HCT116 (cell line): ENCODE data around the gene CRLF3. TPM values are rescaled to one million over a fixed set of nuclear protein-coding genes. Genes with fewer than 3 reads are reported as not detected.

ENCODE experiments used
- ATAC-seq: fragments of 200-7000 bp; cut with Tn5 transposase; 2 replicates; pipeline ENCODE4 v1.9.1; 2020; ENCODE audit warnings: mild to moderate bottlenecking, moderate library complexity
- BruUV-seq: library from RNA; stranded (reverse); fragments of 400-500 nt; replicated peaks from 2 replicates; lab custom pipeline; 2021; lab: Mats Ljungman, UMichigan
- CTCF ChIA-PET: fragments of 300-600 bp; sonication (Branson Sonifier 250); formaldehyde crosslinking; loops from one replicate; lab custom pipeline; 2021; ENCODE audit warnings: antibody characterized with exemption; lab: Charles Lee
- POLR2A ChIA-PET: fragments of 300-600, 350-600 bp; sonication (Branson Sonifier 250); formaldehyde crosslinking; loops from one replicate; lab custom pipeline; 2021; ENCODE audit warnings: antibody characterized with exemption; lab: Charles Lee
- RAD21 ChIA-PET, 2 experiments: fragments of 300-600 bp; sonication (Branson Sonifier 250); formaldehyde crosslinking; loops; one replicate each; lab custom pipeline; 2023; ENCODE audit warnings: low total read pairs in 2 of 2; ENCODE audit not compliant: uncharacterized antibody in 2 of 2, unreplicated experiment in 2 of 2, low non-redundant PET in 1 of 2; lab: Charles Lee
- DNase-seq: peaks from one replicate; pipeline ENCODE4 v3.0.0-alpha.2; 2010; ENCODE audit warnings: low read depth, low spot score
- H2AFZ ChIP-seq: fragments of 200-600 bp; shearing (Covaris generic), sonication (generic); 2 replicates; pipeline ENCODE4 v1.6.1; 2017; ENCODE audit warnings: low read depth, mixed run types, mixed read lengths, antibody characterized with exemption, low read length; ENCODE audit not compliant: poor library complexity, severe bottlenecking
- H3K27ac ChIP-seq: 2 replicates; pipeline ENCODE4 v1.5.1; 2012; ENCODE audit warnings: low read depth, low read length
- H3K27me3 ChIP-seq: fragments of 200-600 bp; sonication (generic); 2 replicates; pipeline ENCODE4 v1.6.1; 2016; ENCODE audit warnings: mixed run types, low read length, mixed read lengths; ENCODE audit not compliant: insufficient read depth
- H3K36me3 ChIP-seq, 2 experiments: fragments of 200-500 bp in 1 of 2; fragments of 200-600 bp in 1 of 2; sonication (Bioruptor generic) in 1 of 2; sonication (generic) in 1 of 2; 2 replicates each; pipeline versions ENCODE4 v1.5.1 to v1.6.1; 2014 to 2016; ENCODE audit warnings: low read length in 2 of 2, inconsistent platforms in 1 of 2, mixed read lengths in 1 of 2, mixed run types in 1 of 2; ENCODE audit not compliant: insufficient read depth in 2 of 2, control insufficient read depth in 1 of 2
- H3K4me1 ChIP-seq, 2 experiments: fragments of 200-600 bp in 1 of 2; sonication (generic) in 1 of 2; 2 replicates each; pipeline versions ENCODE4 v1.5.1 to v1.6.1; 2012 to 2017; ENCODE audit warnings: low read length in 2 of 2, inconsistent platforms in 1 of 2, mild to moderate bottlenecking in 1 of 2, mixed read lengths in 1 of 2, mixed run types in 1 of 2, moderate library complexity in 1 of 2; ENCODE audit not compliant: insufficient read depth in 2 of 2, control insufficient read depth in 1 of 2
- H3K4me2 ChIP-seq: fragments of 200-600 bp; sonication (generic); 2 replicates; pipeline ENCODE4 v1.6.1; 2017; ENCODE audit warnings: mixed run types, low read length, mixed read lengths
- H3K4me3 ChIP-seq, 2 experiments: fragments of 200-600 bp in 1 of 2; sonication (generic) in 1 of 2; replicated peaks in 1 of 2; 2 replicates each; pipeline ENCODE4 v1.5.1; 2011 to 2016; ENCODE audit warnings: low read length in 2 of 2, control low read depth in 1 of 2, low read depth in 1 of 2, mild to moderate bottlenecking in 1 of 2, mixed read lengths in 1 of 2, mixed run types in 1 of 2
- H3K79me2 ChIP-seq: fragments of 200-600 bp; sonication (generic); 2 replicates; pipeline ENCODE4 v1.6.1; 2017; ENCODE audit warnings: mild to moderate bottlenecking, mixed run types, low read length, moderate library complexity, mixed read lengths; ENCODE audit not compliant: insufficient read depth
- H3K9ac ChIP-seq: fragments of 200-600 bp; sonication (generic); 2 replicates; pipeline ENCODE4 v1.6.1; 2016; ENCODE audit warnings: low read length, mixed read lengths
- H3K9me2 ChIP-seq: fragments of 200-600 bp; sonication (generic), shearing (Covaris generic); 2 replicates; pipeline ENCODE4 v1.6.1; 2017; ENCODE audit warnings: mixed run types, mild to moderate bottlenecking, moderate library complexity; ENCODE audit not compliant: insufficient read depth
- H3K9me3 ChIP-seq, 2 experiments: fragments of 200-500 bp in 1 of 2; fragments of 200-600 bp in 1 of 2; sonication (Bioruptor generic) in 1 of 2; sonication (generic) in 1 of 2; 2 replicates each; pipeline ENCODE4 v1.6.1; 2014 to 2017; ENCODE audit warnings: low read length in 2 of 2, mixed read lengths in 2 of 2, inconsistent platforms in 1 of 2, low read depth in 1 of 2, mild to moderate bottlenecking in 1 of 2, mixed run types in 1 of 2, moderate library complexity in 1 of 2; ENCODE audit not compliant: control insufficient read depth in 1 of 2, insufficient read depth in 1 of 2
- H4K20me1 ChIP-seq: fragments of 200-600 bp; sonication (generic), shearing (Covaris generic); 2 replicates; pipeline ENCODE4 v1.6.1; 2017; ENCODE audit warnings: mixed run types, mild to moderate bottlenecking, moderate library complexity; ENCODE audit not compliant: insufficient read depth
- CBX3 ChIP-seq: IDR thresholded peaks from 2 replicates; pipeline ENCODE4 v1.6.1; 2012; ENCODE audit warnings: low read depth
- CEBPB ChIP-seq: IDR thresholded peaks from 2 replicates; pipeline ENCODE4 v1.6.1; 2012; ENCODE audit warnings: low read depth
- JUND ChIP-seq: IDR thresholded peaks from 2 replicates; pipeline ENCODE4 v1.6.1; 2012
- MAX ChIP-seq: IDR thresholded peaks from 2 replicates; pipeline ENCODE4 v1.6.1; 2012
- POLR2A ChIP-seq: IDR thresholded peaks from 2 replicates; pipeline ENCODE4 v1.7.0; 2011; ENCODE audit warnings: borderline replicate concordance; ENCODE audit not compliant: insufficient read depth, insufficient read length; ENCODE audit errors: extremely low read depth
- POLR2AphosphoS5 ChIP-seq: IDR thresholded peaks from 2 replicates; pipeline ENCODE4 v1.6.1; 2011; ENCODE audit warnings: mild to moderate bottlenecking, low read depth, low read length, moderate library complexity
- RAD21 ChIP-seq: IDR thresholded peaks from 2 replicates; pipeline ENCODE4 v1.6.1; 2012; ENCODE audit warnings: low read depth, mild to moderate bottlenecking
- SIN3A ChIP-seq: IDR thresholded peaks from 2 replicates; pipeline ENCODE4 v1.6.1; 2012; ENCODE audit warnings: low read depth
- SP1 ChIP-seq: IDR thresholded peaks from 2 replicates; pipeline ENCODE4 v1.6.1; 2012; ENCODE audit warnings: low read depth
- SRF ChIP-seq: IDR thresholded peaks from 2 replicates; pipeline ENCODE4 v1.6.1; 2012; ENCODE audit warnings: low read depth
- TCF7L2 ChIP-seq: IDR thresholded peaks from 2 replicates; pipeline ENCODE4 v1.7.0; 2011; ENCODE audit warnings: borderline replicate concordance, inconsistent platforms; ENCODE audit not compliant: insufficient read depth, insufficient read length; ENCODE audit errors: extremely low read depth
- YY1 ChIP-seq: IDR thresholded peaks from 2 replicates; pipeline ENCODE4 v1.6.1; 2011; ENCODE audit warnings: low read length, low read depth, moderate library complexity, mild to moderate bottlenecking; ENCODE audit not compliant: insufficient replicate concordance; ENCODE audit errors: extremely low read depth
- ZFX ChIP-seq: fragments of 450-650 bp; IDR thresholded peaks from 2 replicates; pipeline ENCODE4 v1.6.1; 2017
- ZNF274 ChIP-seq: fragments of 200-500 bp; sonication (Bioruptor generic); IDR thresholded peaks from 2 replicates; pipeline ENCODE4 v1.6.1; 2014; ENCODE audit warnings: mild to moderate bottlenecking, low read depth, low read length, inconsistent platforms
- intact Hi-C: fragments of 100-400 bp; cut with micrococcal nuclease; formaldehyde crosslinking; loops from 2 replicates; pipeline ENCODE4 v1.10.0; 2022
- total RNA-seq: library from RNA; stranded (reverse); gene quantifications from one replicate; pipeline ENCODE4 v1.2.1, GENCODE V29; 2021; ENCODE audit not compliant: unreplicated experiment
- TF ChIP-seq, protein P1 (sequence below): IDR thresholded peaks from 2 replicates; pipeline ENCODE4 v1.6.1; 2011; ENCODE audit warnings: mild to moderate bottlenecking, low read length, moderate library complexity; ENCODE audit not compliant: insufficient replicate concordance; ENCODE audit errors: extremely low read depth
- TF ChIP-seq, protein P2 (sequence below), 3 experiments: fragments of 200-600 bp in 1 of 3; sonication (generic) in 1 of 3; IDR thresholded peaks in 2 of 3; conservative IDR thresholded peaks in 1 of 3; 2 replicates each; pipeline ENCODE4 v1.5.1; 2012 to 2017; ENCODE audit warnings: low read depth in 2 of 3, low read length in 2 of 3, antibody characterized with exemption in 1 of 3, borderline replicate concordance in 1 of 3, control low read depth in 1 of 3, mild to moderate bottlenecking in 1 of 3, mixed read lengths in 1 of 3, mixed run types in 1 of 3, moderate library complexity in 1 of 3; ENCODE audit not compliant: insufficient read depth in 1 of 3

CRLF3 gene
- total RNA-seq, 1 experiment from 2014 or later: 32.4 TPM

- Histone ChIP-seq H2AFZ (peak within 1 kb of the TSS; percentile 96), H3K9me3 (no peaks in the 10 kb centered on the region), H3K79me2 (peaks cover 46% of the 10 kb centered on the region), H3K4me1 (peaks cover 9 to 23% of the 10 kb centered on the region in 2 experiments; a peak in 3 of 4 replicates), H3K9me2 (no peaks in the 10 kb centered on the region), H3K4me2 (peak within 1 kb of the TSS; percentile 88), H3K9ac (peak within 1 kb of the TSS; percentile 94), H3K27ac (peak within 1 kb of the TSS; percentile 68), H4K20me1 (no peaks in the 10 kb centered on the region), H3K27me3 (no peaks in the 10 kb centered on the region), H3K36me3 (peaks cover under 1 to 7% of the 10 kb centered on the region in 2 experiments; a peak in 2 of 4 replicates), H3K4me3 (peak within 1 kb of the TSS; percentile 77 to 97)
- ChIA-PET POLR2A (interaction anchor here (0.6 kb wide), 1 partner anchor 25 kb away, joined by 3 read pairs; no protein-coding TSS in a partner anchor), CTCF (no interaction called here), RAD21 (interaction anchor here in 1 of 2 experiments (0.6 kb wide), 1 partner anchor 87 kb away, joined by 4 read pairs; no protein-coding TSS in a partner anchor)
- intact Hi-C loops: no loop called here
- ATAC-seq (peak; percentile 95), DNase-seq (peak; percentile 79)
- TF ChIP-seq POLR2A (no peak), SIN3A (peak; percentile 90), ZFX (peak; percentile 72; the same call in 1 of the 2 replicates), RAD21 (no peak), SP1 (peak; percentile 89), POLR2AphosphoS5 (peak; percentile 70), SRF (peak; percentile 38; the same call in 1 of the 2 replicates), CEBPB (0 out of 2 replicates have a peak, but pooled peaks have one; percentile 28), JUND (no peak), TCF7L2 (peak; percentile 9), CBX3 (peak; percentile 81), ZNF274 (no peak), MAX (peak; percentile 73), YY1 (peak; percentile 85)
- TF ChIP-seq, protein P1, sequence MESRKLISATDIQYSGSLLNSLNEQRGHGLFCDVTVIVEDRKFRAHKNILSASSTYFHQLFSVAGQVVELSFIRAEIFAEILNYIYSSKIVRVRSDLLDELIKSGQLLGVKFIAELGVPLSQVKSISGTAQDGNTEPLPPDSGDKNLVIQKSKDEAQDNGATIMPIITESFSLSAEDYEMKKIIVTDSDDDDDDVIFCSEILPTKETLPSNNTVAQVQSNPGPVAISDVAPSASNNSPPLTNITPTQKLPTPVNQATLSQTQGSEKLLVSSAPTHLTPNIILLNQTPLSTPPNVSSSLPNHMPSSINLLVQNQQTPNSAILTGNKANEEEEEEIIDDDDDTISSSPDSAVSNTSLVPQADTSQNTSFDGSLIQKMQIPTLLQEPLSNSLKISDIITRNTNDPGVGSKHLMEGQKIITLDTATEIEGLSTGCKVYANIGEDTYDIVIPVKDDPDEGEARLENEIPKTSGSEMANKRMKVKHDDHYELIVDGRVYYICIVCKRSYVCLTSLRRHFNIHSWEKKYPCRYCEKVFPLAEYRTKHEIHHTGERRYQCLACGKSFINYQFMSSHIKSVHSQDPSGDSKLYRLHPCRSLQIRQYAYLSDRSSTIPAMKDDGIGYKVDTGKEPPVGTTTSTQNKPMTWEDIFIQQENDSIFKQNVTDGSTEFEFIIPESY: peak; percentile 84
- TF ChIP-seq, protein P2, sequence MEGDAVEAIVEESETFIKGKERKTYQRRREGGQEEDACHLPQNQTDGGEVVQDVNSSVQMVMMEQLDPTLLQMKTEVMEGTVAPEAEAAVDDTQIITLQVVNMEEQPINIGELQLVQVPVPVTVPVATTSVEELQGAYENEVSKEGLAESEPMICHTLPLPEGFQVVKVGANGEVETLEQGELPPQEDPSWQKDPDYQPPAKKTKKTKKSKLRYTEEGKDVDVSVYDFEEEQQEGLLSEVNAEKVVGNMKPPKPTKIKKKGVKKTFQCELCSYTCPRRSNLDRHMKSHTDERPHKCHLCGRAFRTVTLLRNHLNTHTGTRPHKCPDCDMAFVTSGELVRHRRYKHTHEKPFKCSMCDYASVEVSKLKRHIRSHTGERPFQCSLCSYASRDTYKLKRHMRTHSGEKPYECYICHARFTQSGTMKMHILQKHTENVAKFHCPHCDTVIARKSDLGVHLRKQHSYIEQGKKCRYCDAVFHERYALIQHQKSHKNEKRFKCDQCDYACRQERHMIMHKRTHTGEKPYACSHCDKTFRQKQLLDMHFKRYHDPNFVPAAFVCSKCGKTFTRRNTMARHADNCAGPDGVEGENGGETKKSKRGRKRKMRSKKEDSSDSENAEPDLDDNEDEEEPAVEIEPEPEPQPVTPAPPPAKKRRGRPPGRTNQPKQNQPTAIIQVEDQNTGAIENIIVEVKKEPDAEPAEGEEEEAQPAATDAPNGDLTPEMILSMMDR (IDR thresholded peaks at IDR 0.05 in 2 of 3, conservative IDR thresholded peaks at IDR 0.05 in 1 of 3; ENCODE audit: borderline replicate concordance in 1 of 3, insufficient read depth in 1 of 3, low read depth in 2 of 3, low read length in 2 of 3): no peak
- BruUV-seq: TSS peak; percentile 64
These were observed 7.4 kb upstream of the CRLF3 start, which contains the start of gene ATAD5 for GRCh38 chr17:30831663-30832437. Gene ATAD5 (plus strand): TSS chr17:30831966. CDS start chr17:30832348, 382 bp downstream.
